Keratinocyte (primary cell): ENCODE results near the gene RAB5A. TPM values are rescaled to one million over a fixed set of nuclear protein-coding genes. Genes with fewer than 3 reads are reported as not detected.
"Not testable (repeated sequence)": the region's sequence is repeated elsewhere in the genome, so short reads cannot be mapped to it uniquely, and the experiment has no call there.

ENCODE experiments used
- DNase-seq: peaks from one replicate; pipeline ENCODE4 v3.0.0-alpha.2; 2011; ENCODE audit warnings: low read depth, missing footprints, low spot score
- FAIRE-seq: peaks from 2 replicates; lab custom pipeline; 2011; peaks lifted over from hg19 to GRCh38; lab: Jason Lieb, UNC
- H2AFZ ChIP-seq: 2 replicates; pipeline ENCODE4 v1.6.0; 2012; ENCODE audit warnings: low read length, control low read depth, inconsistent platforms; ENCODE audit not compliant: control insufficient read depth
- H3K27ac ChIP-seq: 2 replicates; pipeline ENCODE4 v1.5.1; 2011; ENCODE audit warnings: low read length; ENCODE audit not compliant: control insufficient read depth, insufficient read depth
- H3K27me3 ChIP-seq: 3 replicates; pipeline ENCODE4 v1.6.0; 2011; ENCODE audit warnings: low read length; ENCODE audit not compliant: control insufficient read depth, insufficient read depth; ENCODE audit errors: extremely low read depth
- H3K36me3 ChIP-seq, 2 experiments: 2 replicates in 1 of 2; 3 replicates in 1 of 2; pipeline ENCODE4 v1.5.1; 2011; ENCODE audit warnings: low read length in 2 of 2, mild to moderate bottlenecking in 1 of 2; ENCODE audit not compliant: control insufficient read depth in 2 of 2, insufficient read depth in 2 of 2; ENCODE audit errors: extremely low read depth in 1 of 2
- H3K4me1 ChIP-seq: 3 replicates; pipeline ENCODE4 v1.5.1; 2011; ENCODE audit warnings: low read length; ENCODE audit not compliant: control insufficient read depth, insufficient read depth; ENCODE audit errors: extremely low read depth
- H3K4me2 ChIP-seq: 3 replicates; pipeline ENCODE4 v1.6.0; 2011; ENCODE audit warnings: low read depth, low read length; ENCODE audit not compliant: control insufficient read depth, insufficient read depth; ENCODE audit errors: extremely low read depth
- H3K4me3 ChIP-seq, 3 experiments: fragments of 200-600 bp in 1 of 3; sonication (generic) in 1 of 3; 2 replicates in 2 of 3; 3 replicates in 1 of 3; pipeline ENCODE4 v1.5.1; 2011 to 2016; ENCODE audit warnings: low read length in 3 of 3, mild to moderate bottlenecking in 3 of 3, control low read depth in 2 of 3, inconsistent platforms in 1 of 3, low read depth in 1 of 3, mixed read lengths in 1 of 3, mixed run types in 1 of 3, moderate library complexity in 1 of 3; ENCODE audit not compliant: control insufficient read depth in 2 of 3, insufficient read depth in 2 of 3; ENCODE audit errors: extremely low read depth in 1 of 3
- H3K79me2 ChIP-seq: 2 replicates; pipeline ENCODE4 v1.6.0; 2012; ENCODE audit warnings: low read length; ENCODE audit not compliant: control insufficient read depth, insufficient read depth
- H3K9ac ChIP-seq: 3 replicates; pipeline ENCODE4 v1.6.0; 2011; ENCODE audit warnings: low read length; ENCODE audit not compliant: control insufficient read depth, insufficient read depth; ENCODE audit errors: extremely low read depth
- H3K9me1 ChIP-seq: 3 replicates; pipeline ENCODE4 v1.6.0; 2011; ENCODE audit warnings: low read length; ENCODE audit not compliant: control insufficient read depth, insufficient read depth; ENCODE audit errors: extremely low read depth
- H3K9me3 ChIP-seq: 2 replicates; pipeline ENCODE4 v1.5.1; 2012; ENCODE audit warnings: low read depth, low read length; ENCODE audit not compliant: control insufficient read depth
- H4K20me1 ChIP-seq: 3 replicates; pipeline ENCODE4 v1.6.0; 2011; ENCODE audit warnings: low read length; ENCODE audit not compliant: control insufficient read depth, insufficient read depth; ENCODE audit errors: extremely low read depth
- CTCF ChIP-seq, 3 experiments: IDR thresholded peaks in 1 of 3; conservative IDR thresholded peaks in 1 of 3; optimal IDR thresholded peaks in 1 of 3; 2 replicates in 2 of 3; 3 replicates in 1 of 3; pipeline versions ENCODE3 to v1.5.1; 2011; ENCODE audit warnings: low read length in 3 of 3, mild to moderate bottlenecking in 3 of 3, moderate library complexity in 2 of 3, control low read depth in 1 of 3, inconsistent platforms in 1 of 3; ENCODE audit not compliant: insufficient read depth in 2 of 3; ENCODE audit errors: extremely low read depth in 1 of 3
- EZH2 ChIP-seq: IDR thresholded peaks from one replicate; pipeline ENCODE4 v1.6.1; 2012; ENCODE audit warnings: inconsistent platforms, mild to moderate bottlenecking, low read length, moderate library complexity
- dilution Hi-C: fragments of 300-500 bp; cut with MboI; formaldehyde crosslinking; loops from one replicate; pipeline ENCODE4 v1.7.0; 2020; ENCODE audit warnings: low sequenced_read_pairs; ENCODE audit not compliant: extremely low pct_ligation_motif_present
- polyA plus RNA-seq, 5 experiments: library from polyadenylated mRNA; depleted of rRNA in 3 of 5; stranded (reverse) in 3 of 5; stranded (forward) in 1 of 5; unstranded in 1 of 5; fragments of >200 nt; gene quantifications; 1 replicate in 1 of 5; 2 replicates in 3 of 5; 3 replicates in 1 of 5; pipeline versions ENCODE4 v1.2.1 to v1.2.3, GENCODE V29; 2011 to 2012; ENCODE audit warnings: missing spikeins in 2 of 5, low read depth in 1 of 5, low replicate concordance in 1 of 5

RAB5A gene
- polyA plus RNA-seq, 1 donor (not counting 4 experiments of a cell fraction or from before 2014, with no cell fraction given) = 60.5 TPM

GRCh38 chr3:19970327-19970726 is 23.4 kb downstream of the RAB5A start:
- Histone ChIP-seq H3K4me3 (no peak overlapping the region), H3K79me2 (peaks cover 76% of the 10 kb centered on the region), H3K4me1 (no peaks in the 10 kb centered on the region), H3K27ac (no peak overlapping the region), H3K27me3 (no peaks in the 10 kb centered on the region), H3K36me3 (peaks cover 0 to 5% of the 10 kb centered on the region in 2 experiments), H3K4me2 (no peak overlapping the region), H3K9me3 (no peaks in the 10 kb centered on the region), H3K9me1 (no peaks in the 10 kb centered on the region), H2AFZ (no peak overlapping the region), H4K20me1 (peaks cover 6% of the 10 kb centered on the region), H3K9ac (no peak overlapping the region)
- FAIRE-seq (no peak), DNase-seq (no peak)
- dilution Hi-C loops = no loop called here
- TF ChIP-seq CTCF (optimal IDR thresholded peaks at IDR 0.05 in 1 of 3, IDR thresholded peaks at IDR 0.05 in 1 of 3, conservative IDR thresholded peaks at IDR 0.05 in 1 of 3; ENCODE audit: extremely low read depth in 1 of 3, insufficient read depth in 2 of 3, low read length in 3 of 3) (no peak), EZH2 (no peak)

- Histone ChIP-seq H3K4me2 (no peak overlapping the region), H3K9me1 (no peaks in the 10 kb centered on the region), H3K9me3 (no peaks in the 10 kb centered on the region), H3K36me3 (peaks cover 0 to 5% of the 10 kb centered on the region in 2 experiments), H3K27me3 (no peaks in the 10 kb centered on the region), H3K79me2 (peaks cover 59% of the 10 kb centered on the region), H3K9ac (no peak overlapping the region), H3K27ac (no peak overlapping the region), H3K4me1 (no peaks in the 10 kb centered on the region), H3K4me3 (no peak overlapping the region), H2AFZ (no peak overlapping the region), H4K20me1 (peaks cover 6% of the 10 kb centered on the region)
- dilution Hi-C loops = no loop called here
- FAIRE-seq = peak; percentile 56
- TF ChIP-seq EZH2 (no peak), CTCF (optimal IDR thresholded peaks at IDR 0.05 in 1 of 3, IDR thresholded peaks at IDR 0.05 in 1 of 3, conservative IDR thresholded peaks at IDR 0.05 in 1 of 3; ENCODE audit: extremely low read depth in 1 of 3, insufficient read depth in 2 of 3, low read length in 3 of 3) (no peak)
- DNase-seq = no peak
Measured at GRCh38 chr3:19972054-19972453, 25.2 kb downstream of the RAB5A start.

GRCh38 chr3:19988904-19989303 is 42.0 kb downstream of the RAB5A start:
- H3K9me1 ChIP-seq, H3K27ac ChIP-seq, H2AFZ ChIP-seq, H3K4me2 ChIP-seq, H3K9ac ChIP-seq, H3K27me3 ChIP-seq, H3K9me3 ChIP-seq, DNase-seq, FAIRE-seq, H3K4me1 ChIP-seq, dilution Hi-C loops, H3K4me3 ChIP-seq, H3K79me2 ChIP-seq, H4K20me1 ChIP-seq, H3K36me3 ChIP-seq: not testable (repeated sequence)
